Fibroblast of villous mesenchyme (primary cell): ENCODE measurements around the gene EPM2A. TPM values are rescaled to one million over a fixed set of nuclear protein-coding genes. Genes with fewer than 3 reads are reported as not detected.

Experiments
- DNase-seq: peaks from one replicate; pipeline ENCODE4 v3.0.0-alpha.2; 2010; ENCODE audit warnings: low read depth
- H3K4me3 ChIP-seq: 2 replicates; pipeline ENCODE4 v1.5.1; 2011; ENCODE audit warnings: low read depth, mild to moderate bottlenecking, low read length
- CTCF ChIP-seq: IDR thresholded peaks from 2 replicates; pipeline ENCODE4 v1.5.1; 2012; ENCODE audit warnings: low read depth, mild to moderate bottlenecking, low read length; ENCODE audit not compliant: insufficient read depth
- total RNA-seq: library from RNA; depleted of rRNA; stranded (reverse); fragments of >200 nt; gene quantifications from 2 replicates; pipeline ENCODE4 v1.2.3, GENCODE V29; 2012

EPM2A gene
- total RNA-seq, 1 donor: 7.8 TPM

- H3K4me3 ChIP-seq: no peak overlapping the region
Measured at GRCh38 chr6:145689529-145689928, 45.8 kb downstream of the EPM2A start.

GRCh38 chr6:145688493-145688905 is 46.8 kb downstream of the EPM2A start:
- H3K4me3 ChIP-seq: no peak overlapping the region
- no peak for TF ChIP-seq CTCF
- peak; percentile 39 for DNase-seq

More at GRCh38 chr6:145689529-145689928, 45.8 kb downstream of the EPM2A start:
- TF ChIP-seq CTCF: no peak
- no peak for DNase-seq

GRCh38 chr6:145685932-145686331 is 49.4 kb downstream of the EPM2A start:
- no peak for TF ChIP-seq CTCF
- no peak for DNase-seq
- H3K4me3 ChIP-seq: no peak overlapping the region

GRCh38 chr6:145681965-145682364 is 53.4 kb downstream of the EPM2A start:
- H3K4me3 ChIP-seq: no peak overlapping the region

GRCh38 chr6:145673504-145673903 is 61.8 kb downstream of the EPM2A start:
- DNase-seq: no peak
- no peak for TF ChIP-seq CTCF

More at GRCh38 chr6:145681965-145682364, 53.4 kb downstream of the EPM2A start:
- no peak for TF ChIP-seq CTCF
- no peak for DNase-seq

GRCh38 chr6:145670311-145670710 is 65.0 kb downstream of the EPM2A start:
- DNase-seq: no peak
- no peak overlapping the region for H3K4me3 ChIP-seq
- no peak for TF ChIP-seq CTCF

More at GRCh38 chr6:145673504-145673903, 61.8 kb downstream of the EPM2A start:
- H3K4me3 ChIP-seq: no peak overlapping the region

GRCh38 chr6:145669627-145670034 is 65.7 kb downstream of the EPM2A start:
- TF ChIP-seq CTCF: no peak
- no peak overlapping the region for H3K4me3 ChIP-seq
- peak; percentile 49 for DNase-seq
